Hepatocyte (in vitro differentiated cells): Measurements from ENCODE around the gene TECPR1. TPM values are rescaled to one million over a fixed set of nuclear protein-coding genes. Genes with fewer than 3 reads are reported as not detected.

ENCODE experiments used
- DNase-seq: peaks from one replicate; pipeline ENCODE4 v3.0.0-alpha.2; 2016; ENCODE audit warnings: low spot score
- H2AFZ ChIP-seq: fragments of 200-600 bp; sonication (generic); 2 replicates; pipeline ENCODE4 v1.6.0; 2016; ENCODE audit warnings: antibody characterized with exemption, mild to moderate bottlenecking
- H3K27ac ChIP-seq: fragments of 200-600 bp; sonication (generic); 2 replicates; pipeline ENCODE4 v1.5.1; 2016; ENCODE audit warnings: mild to moderate bottlenecking
- H3K27me3 ChIP-seq: fragments of 200-600 bp; sonication (generic); 2 replicates; pipeline ENCODE4 v1.6.1; 2016
- H3K36me3 ChIP-seq: fragments of 200-600 bp; sonication (generic); replicated peaks from 2 replicates; pipeline ENCODE4 v1.5.1; 2016; ENCODE audit warnings: low read depth; ENCODE audit not compliant: insufficient read depth
- H3K4me1 ChIP-seq: fragments of 200-600 bp; sonication (generic); 2 replicates; pipeline ENCODE4 v1.5.1; 2016; ENCODE audit warnings: mild to moderate bottlenecking, moderate library complexity; ENCODE audit not compliant: insufficient read depth
- H3K4me2 ChIP-seq: fragments of 200-600 bp; sonication (generic); 2 replicates; pipeline ENCODE4 v1.6.0; 2016
- H3K4me3 ChIP-seq: fragments of 200-600 bp; sonication (generic); 2 replicates; pipeline ENCODE4 v1.5.1; 2016; ENCODE audit warnings: mild to moderate bottlenecking
- H3K79me2 ChIP-seq: fragments of 200-600 bp; sonication (generic); 2 replicates; pipeline ENCODE4 v1.6.0; 2017; ENCODE audit warnings: mild to moderate bottlenecking
- H3K9me2 ChIP-seq: fragments of 200-600 bp; sonication (generic); replicated peaks from 2 replicates; pipeline ENCODE4 v1.6.0; 2017; ENCODE audit warnings: mild to moderate bottlenecking; ENCODE audit not compliant: insufficient read depth
- H3K9me3 ChIP-seq: fragments of 200-600 bp; sonication (generic); 2 replicates; pipeline ENCODE4 v1.5.1; 2016; ENCODE audit warnings: low read depth, mild to moderate bottlenecking
- H4K20me1 ChIP-seq: fragments of 200-600 bp; sonication (generic); 2 replicates; pipeline ENCODE4 v1.6.0; 2016; ENCODE audit warnings: mild to moderate bottlenecking; ENCODE audit not compliant: insufficient read depth, poor library complexity, severe bottlenecking
- EZH2 ChIP-seq: fragments of 200-600 bp; sonication (generic); IDR thresholded peaks from 2 replicates; pipeline ENCODE4 v1.6.1; 2016; ENCODE audit warnings: antibody characterized with exemption, mild to moderate bottlenecking, borderline replicate concordance
- EZH2phosphoT487 ChIP-seq: fragments of 200-600 bp; sonication (generic); IDR thresholded peaks from one replicate; pipeline ENCODE4 v1.6.1; 2018; ENCODE audit warnings: antibody characterized with exemption, mild to moderate bottlenecking, low read depth, moderate library complexity; ENCODE audit not compliant: unreplicated experiment, severe bottlenecking
- WGBS: methylation state at CpG from one replicate; pipeline ENCODE4 v1.1.6; 2016; ENCODE audit warnings: low lambda C conversion rate; ENCODE audit errors: missing lambda C conversion rate; 5-methylcytosine and 5-hydroxymethylcytosine counted together
- polyA plus RNA-seq: library from polyadenylated mRNA; unstranded; fragments of >200 nt; fragmentation: Nextera tagmentation; extraction: Ambion mirVana; gene quantifications from 2 replicates; pipeline ENCODE4 v1.2.1, GENCODE V29; 2016
- total RNA-seq: library from RNA; depleted of rRNA; stranded (reverse); fragments of >200 nt; gene quantifications from 2 replicates; pipeline ENCODE4 v1.2.3, GENCODE V29; 2014
- TF ChIP-seq, protein P1 (sequence below): fragments of 200-600 bp; sonication (generic); IDR thresholded peaks from 2 replicates; pipeline ENCODE4 v1.5.1; 2016; ENCODE audit warnings: antibody characterized with exemption, mild to moderate bottlenecking; ENCODE audit not compliant: poor library complexity

TECPR1 gene
- total and polyA plus RNA-seq, 2 experiments from 2014 or later: 9.8 to 10.7 TPM

DNA sequence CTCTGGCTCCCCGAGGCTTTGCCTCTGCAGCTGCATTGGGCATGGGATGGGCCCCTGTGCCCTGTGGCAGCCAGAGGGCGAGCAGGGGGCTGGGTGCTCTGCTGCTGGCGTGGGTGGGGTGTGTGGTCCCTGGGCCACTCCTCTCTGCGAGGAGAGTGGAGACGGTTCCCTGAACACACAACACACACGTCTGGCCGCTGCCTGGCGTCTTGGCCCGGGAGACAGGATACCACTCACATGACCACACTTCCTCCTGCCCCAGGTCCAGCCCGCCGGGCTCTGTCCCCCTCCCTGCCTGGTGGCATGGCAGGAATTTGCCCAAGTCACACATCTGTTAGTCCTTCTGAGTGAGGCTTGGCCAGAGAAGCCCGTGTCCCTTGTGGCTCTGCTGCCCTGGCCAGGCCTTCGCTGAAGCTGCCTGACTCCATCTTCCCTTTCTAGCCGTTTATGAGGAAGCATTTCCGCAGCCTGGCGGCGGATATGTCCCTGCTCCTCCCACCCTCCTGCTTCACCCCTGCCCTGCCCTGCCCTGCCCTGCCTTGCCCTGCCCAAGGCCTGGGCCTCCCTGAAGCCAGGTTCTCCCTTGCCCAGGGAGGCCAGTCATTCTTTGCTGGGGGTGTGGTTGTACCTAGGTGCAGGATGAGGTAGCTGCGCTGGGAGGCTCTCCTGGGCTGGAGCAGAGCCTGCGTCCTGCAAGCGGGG, 32.5 kb upstream of the TECPR1 start:
- Histone ChIP-seq H4K20me1 (peaks cover 68% of the 10 kb centered on the region), H3K36me3 (no peaks in the 10 kb centered on the region), H3K27me3 (no peaks in the 10 kb centered on the region), H3K4me1 (peaks cover 46% of the 10 kb centered on the region), H3K9me3 (no peaks in the 10 kb centered on the region), H3K4me3 (no peak overlapping the region), H2AFZ (no peak overlapping the region), H3K27ac (peak overlapping the region; percentile 95), H3K9me2 (no peaks in the 10 kb centered on the region), H3K4me2 (peak overlapping the region; percentile 96), H3K79me2 (peaks cover 77% of the 10 kb centered on the region)
- DNase-seq: peak; percentile 62
- TF ChIP-seq EZH2phosphoT487: no peak
- TF ChIP-seq, protein P1, sequence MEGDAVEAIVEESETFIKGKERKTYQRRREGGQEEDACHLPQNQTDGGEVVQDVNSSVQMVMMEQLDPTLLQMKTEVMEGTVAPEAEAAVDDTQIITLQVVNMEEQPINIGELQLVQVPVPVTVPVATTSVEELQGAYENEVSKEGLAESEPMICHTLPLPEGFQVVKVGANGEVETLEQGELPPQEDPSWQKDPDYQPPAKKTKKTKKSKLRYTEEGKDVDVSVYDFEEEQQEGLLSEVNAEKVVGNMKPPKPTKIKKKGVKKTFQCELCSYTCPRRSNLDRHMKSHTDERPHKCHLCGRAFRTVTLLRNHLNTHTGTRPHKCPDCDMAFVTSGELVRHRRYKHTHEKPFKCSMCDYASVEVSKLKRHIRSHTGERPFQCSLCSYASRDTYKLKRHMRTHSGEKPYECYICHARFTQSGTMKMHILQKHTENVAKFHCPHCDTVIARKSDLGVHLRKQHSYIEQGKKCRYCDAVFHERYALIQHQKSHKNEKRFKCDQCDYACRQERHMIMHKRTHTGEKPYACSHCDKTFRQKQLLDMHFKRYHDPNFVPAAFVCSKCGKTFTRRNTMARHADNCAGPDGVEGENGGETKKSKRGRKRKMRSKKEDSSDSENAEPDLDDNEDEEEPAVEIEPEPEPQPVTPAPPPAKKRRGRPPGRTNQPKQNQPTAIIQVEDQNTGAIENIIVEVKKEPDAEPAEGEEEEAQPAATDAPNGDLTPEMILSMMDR: no peak
- TF ChIP-seq EZH2: no peak
- 48% methylated on average over 19 of the region's 20 CpGs for WGBS

GRCh38 chr7:98283887-98284222, 31.8 kb upstream of the TECPR1 start:
- H2AFZ ChIP-seq: no peak overlapping the region
- TF ChIP-seq EZH2 (no peak), EZH2phosphoT487 (no peak)
- TF ChIP-seq, protein P1: no peak
- 93% methylated on average over 8 of the region's 8 CpGs for WGBS
- H3K36me3 ChIP-seq: no peaks in the 10 kb centered on the region
- peaks cover 61% of the 10 kb centered on the region for H4K20me1 ChIP-seq
- peak overlapping the region; percentile 98 for H3K4me3 ChIP-seq
- H3K27me3 ChIP-seq: no peaks in the 10 kb centered on the region
- peaks cover 70% of the 10 kb centered on the region for H3K79me2 ChIP-seq
- H3K4me1 ChIP-seq: peaks cover 46% of the 10 kb centered on the region
- no peaks in the 10 kb centered on the region for H3K9me3 ChIP-seq
- no peak for DNase-seq
- H3K9me2 ChIP-seq: no peaks in the 10 kb centered on the region
- H3K27ac ChIP-seq: peak overlapping the region; percentile 95
- H3K4me2 ChIP-seq: peak overlapping the region; percentile 96

GRCh38 chr7:98283127-98283886, 31.3 kb upstream of the TECPR1 start:
- DNase-seq: peak; percentile 46
- Histone ChIP-seq H3K27ac (peak overlapping the region; percentile 95), H3K4me3 (peak overlapping the region; percentile 98), H3K36me3 (no peaks in the 10 kb centered on the region), H4K20me1 (peaks cover 56% of the 10 kb centered on the region), H3K4me2 (peak overlapping the region; percentile 96), H3K9me2 (no peaks in the 10 kb centered on the region), H3K9me3 (no peaks in the 10 kb centered on the region), H2AFZ (no peak overlapping the region), H3K4me1 (peaks cover 46% of the 10 kb centered on the region), H3K27me3 (no peaks in the 10 kb centered on the region), H3K79me2 (peaks cover 66% of the 10 kb centered on the region)
- TF ChIP-seq, protein P1: no peak
- TF ChIP-seq EZH2phosphoT487 (no peak), EZH2 (no peak)
- 78% methylated on average over 18 of the region's 19 CpGs for WGBS
